Upper lobe of right lung (tissue), 1 donor: ENCODE results near the gene RPUSD4. TPM values are rescaled to one million over a fixed set of nuclear protein-coding genes. Genes with fewer than 3 reads are reported as not detected.

Experiments used
- ATAC-seq: fragments of 200-7000 bp; cut with Tn5 transposase; one replicate; pipeline ENCODE4 v1.9.1; 2020; ENCODE audit warnings: mild to moderate bottlenecking, moderate library complexity
- DNase-seq: peaks from one replicate; pipeline ENCODE4 v3.0.0-alpha.2; 2020
- H3K27ac ChIP-seq: fragments of 200-600 bp; one replicate; pipeline ENCODE4 v1.8.0; 2022
- H3K27me3 ChIP-seq: fragments of 200-600 bp; one replicate; pipeline ENCODE4 v1.8.0; 2022; ENCODE audit warnings: mild to moderate bottlenecking
- H3K36me3 ChIP-seq: fragments of 200-600 bp; one replicate; pipeline ENCODE4 v1.8.0; 2022
- H3K4me1 ChIP-seq: fragments of 200-600 bp; one replicate; pipeline ENCODE4 v1.8.0; 2022
- H3K4me3 ChIP-seq: fragments of 200-600 bp; one replicate; pipeline ENCODE4 v1.8.0; 2022; ENCODE audit warnings: mild to moderate bottlenecking
- H3K9me3 ChIP-seq: fragments of 200-600 bp; one replicate; pipeline ENCODE4 v1.8.0; 2022
- intact Hi-C: fragments of 100-400 bp; cut with DNase I; formaldehyde crosslinking; loops from one replicate; pipeline ENCODE4 v1.11.0; 2022
- total RNA-seq: library from RNA; stranded (reverse); fragmentation: NEBNext Ultra II Directional; extraction: Animal tissue kit (Norgen Biotek cat#: 25700); gene quantifications from one replicate; pipeline ENCODE4 v1.2.1, GENCODE V29; 2021
- TF ChIP-seq, protein P1 (sequence below): fragments of 200-600 bp; IDR thresholded peaks from one replicate; pipeline ENCODE4 v1.8.0; 2022; ENCODE audit warnings: antibody characterized with exemption
- donor health status: DM: no; HTN: yes; CAD: no; lungs with severe emphysema.

Gene RPUSD4
- total RNA-seq, 1 donor from 2014 or later = 21.6 TPM

DNA sequence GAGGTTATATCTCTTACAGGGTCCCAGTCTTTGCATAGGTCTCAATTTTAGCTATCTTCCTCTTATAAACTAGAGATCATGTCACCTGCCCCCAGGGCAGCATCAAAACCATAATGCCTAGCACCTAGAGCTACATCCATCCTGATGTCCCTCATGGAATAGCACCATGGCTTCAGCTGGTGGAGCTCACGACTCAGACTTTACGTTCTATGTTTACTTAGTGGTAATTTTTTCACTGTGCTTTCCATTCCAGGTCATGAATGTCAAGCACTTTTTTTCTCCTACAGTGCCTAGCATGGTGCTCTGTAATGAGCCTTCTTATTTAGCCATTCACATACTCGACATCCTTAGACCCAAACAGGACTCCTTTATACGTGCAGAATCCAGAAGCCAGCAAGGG is 58.4 kb downstream of the RPUSD4 start:
- ATAC-seq (no peak), DNase-seq (no peak)
- intact Hi-C loops = no loop called here
- Histone ChIP-seq H3K4me3 (no peak overlapping the region), H3K27ac (no peak overlapping the region), H3K9me3 (no peaks in the 10 kb centered on the region), H3K36me3 (no peaks in the 10 kb centered on the region), H3K4me1 (no peaks in the 10 kb centered on the region), H3K27me3 (no peaks in the 10 kb centered on the region)
- TF ChIP-seq, protein P1, sequence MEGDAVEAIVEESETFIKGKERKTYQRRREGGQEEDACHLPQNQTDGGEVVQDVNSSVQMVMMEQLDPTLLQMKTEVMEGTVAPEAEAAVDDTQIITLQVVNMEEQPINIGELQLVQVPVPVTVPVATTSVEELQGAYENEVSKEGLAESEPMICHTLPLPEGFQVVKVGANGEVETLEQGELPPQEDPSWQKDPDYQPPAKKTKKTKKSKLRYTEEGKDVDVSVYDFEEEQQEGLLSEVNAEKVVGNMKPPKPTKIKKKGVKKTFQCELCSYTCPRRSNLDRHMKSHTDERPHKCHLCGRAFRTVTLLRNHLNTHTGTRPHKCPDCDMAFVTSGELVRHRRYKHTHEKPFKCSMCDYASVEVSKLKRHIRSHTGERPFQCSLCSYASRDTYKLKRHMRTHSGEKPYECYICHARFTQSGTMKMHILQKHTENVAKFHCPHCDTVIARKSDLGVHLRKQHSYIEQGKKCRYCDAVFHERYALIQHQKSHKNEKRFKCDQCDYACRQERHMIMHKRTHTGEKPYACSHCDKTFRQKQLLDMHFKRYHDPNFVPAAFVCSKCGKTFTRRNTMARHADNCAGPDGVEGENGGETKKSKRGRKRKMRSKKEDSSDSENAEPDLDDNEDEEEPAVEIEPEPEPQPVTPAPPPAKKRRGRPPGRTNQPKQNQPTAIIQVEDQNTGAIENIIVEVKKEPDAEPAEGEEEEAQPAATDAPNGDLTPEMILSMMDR = no peak

DNA sequence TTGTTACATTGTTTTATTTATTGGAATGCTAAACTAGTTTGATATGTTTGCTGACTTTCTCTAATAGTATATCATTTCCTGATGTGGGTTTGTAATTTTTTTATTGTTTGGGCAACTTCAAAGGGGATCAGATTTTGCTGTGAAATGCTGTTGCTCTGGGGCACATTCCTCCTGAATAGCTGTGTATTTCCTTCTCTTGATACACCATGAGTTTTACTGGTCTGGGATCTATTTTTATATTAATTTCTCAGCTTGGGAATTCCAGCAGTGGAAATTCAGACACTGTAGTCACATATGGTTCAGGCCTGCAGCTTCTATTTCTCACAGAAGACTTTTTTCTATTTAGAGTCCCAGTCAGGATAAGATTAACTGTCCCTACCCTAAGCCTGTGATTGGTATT is 58.9 kb downstream of the RPUSD4 start:
- no peak for DNase-seq
- no peaks in the 10 kb centered on the region for H3K9me3 ChIP-seq
- no peaks in the 10 kb centered on the region for H3K36me3 ChIP-seq
- no peak overlapping the region for H3K27ac ChIP-seq
- intact Hi-C loops = no loop called here
- no peaks in the 10 kb centered on the region for H3K27me3 ChIP-seq
- TF ChIP-seq, protein P1 = no peak
- ATAC-seq = no peak
- no peaks in the 10 kb centered on the region for H3K4me1 ChIP-seq
- no peak overlapping the region for H3K4me3 ChIP-seq

DNA sequence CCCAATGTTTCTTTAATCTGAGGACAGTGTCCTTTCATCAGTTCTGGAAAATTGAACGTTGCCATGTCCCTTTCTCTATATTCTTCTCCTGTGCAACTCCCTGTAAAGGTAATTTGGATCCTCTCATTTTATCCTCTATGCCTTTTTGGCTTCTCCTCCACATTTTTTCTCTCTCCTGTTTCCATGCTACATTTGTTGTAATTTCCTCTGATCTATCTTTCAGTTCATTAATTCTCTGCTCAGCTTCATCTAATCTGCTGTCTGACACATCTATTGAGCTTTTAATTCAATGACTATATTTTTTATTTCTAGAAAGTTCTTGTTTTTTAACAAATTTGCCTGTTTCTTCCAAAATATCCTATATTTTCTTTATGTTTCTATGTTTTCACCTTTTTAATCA is 59.3 kb downstream of the RPUSD4 start:
- no peaks in the 10 kb centered on the region for H3K4me1 ChIP-seq
- ATAC-seq (no peak), DNase-seq (no peak)
- H3K36me3 ChIP-seq = no peaks in the 10 kb centered on the region
- no peaks in the 10 kb centered on the region for H3K27me3 ChIP-seq
- intact Hi-C loops = no loop called here
- H3K4me3 ChIP-seq = no peak overlapping the region
- TF ChIP-seq, protein P1 = no peak
- no peak overlapping the region for H3K27ac ChIP-seq
- H3K9me3 ChIP-seq = no peaks in the 10 kb centered on the region

Other genes starting within 250 kb of the RPUSD4 start
- 13.3 TPM for gene CDON, start 148.8 kb downstream of the RPUSD4 start, total RNA-seq
- 37.5 TPM for gene FAM118B, start 132 bp upstream of the RPUSD4 start, total RNA-seq
- gene SRPRA, start 57.2 kb upstream of the RPUSD4 start, total RNA-seq = 120 TPM
- 14.8 TPM for gene FOXRED1, start 57.5 kb upstream of the RPUSD4 start, total RNA-seq
- 13.7 TPM for gene TIRAP, start 71.4 kb upstream of the RPUSD4 start, total RNA-seq
- gene DCPS, start 92.4 kb upstream of the RPUSD4 start, total RNA-seq = 15.5 TPM
- gene ST3GAL4, start 144.0 kb upstream of the RPUSD4 start, total RNA-seq = 39.2 TPM